HG02623 (cell line): ENCODE measurements around the gene SYNPR.

ENCODE experiments used
- ATAC-seq: cut with Tn5 transposase; IDR thresholded peaks from one replicate; pipeline ENCODE4 v1.9.1; 2021; ENCODE audit warnings: moderate library complexity; ENCODE audit not compliant: unreplicated experiment

Gene SYNPR

DNA sequence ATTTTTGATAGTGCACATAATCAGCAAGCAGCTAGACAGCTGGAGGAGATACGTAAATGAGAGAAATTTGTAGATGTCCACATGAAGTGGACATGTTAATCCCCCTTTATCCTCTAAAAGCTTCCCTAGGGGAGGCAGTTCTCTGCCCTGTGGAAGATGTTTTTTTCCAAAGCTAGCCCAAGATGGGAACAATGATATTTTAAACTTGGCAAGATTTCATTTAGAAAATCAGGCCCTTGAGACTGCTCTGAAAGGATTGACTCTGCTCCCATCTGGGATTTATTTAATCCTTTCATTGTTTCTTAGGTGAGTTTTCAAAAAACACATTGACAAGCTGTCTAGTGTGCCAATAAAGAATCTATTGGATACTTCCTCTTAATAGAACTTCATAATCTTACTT lies 92.0 kb downstream of the SYNPR start:
- no peak for ATAC-seq

DNA sequence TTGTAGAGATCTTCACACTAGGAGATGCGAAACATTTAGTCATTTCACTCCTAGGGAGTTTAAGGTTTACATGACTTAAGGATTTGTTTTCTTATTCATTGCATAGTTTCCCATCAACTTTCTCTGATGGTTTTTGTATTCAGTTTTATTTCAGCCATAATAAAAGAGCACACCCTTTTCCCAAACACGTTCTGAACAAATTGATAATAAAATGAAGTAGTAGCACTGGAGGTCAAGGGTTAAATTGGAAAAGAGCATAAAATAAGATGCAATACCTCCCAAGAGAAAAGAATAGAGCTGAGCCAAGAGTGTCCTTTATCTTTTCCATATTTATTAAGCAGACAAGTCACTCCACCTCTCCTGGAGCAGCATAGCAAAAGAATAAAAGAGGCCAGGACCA lies 104.9 kb downstream of the SYNPR start:
- no peak for ATAC-seq

DNA sequence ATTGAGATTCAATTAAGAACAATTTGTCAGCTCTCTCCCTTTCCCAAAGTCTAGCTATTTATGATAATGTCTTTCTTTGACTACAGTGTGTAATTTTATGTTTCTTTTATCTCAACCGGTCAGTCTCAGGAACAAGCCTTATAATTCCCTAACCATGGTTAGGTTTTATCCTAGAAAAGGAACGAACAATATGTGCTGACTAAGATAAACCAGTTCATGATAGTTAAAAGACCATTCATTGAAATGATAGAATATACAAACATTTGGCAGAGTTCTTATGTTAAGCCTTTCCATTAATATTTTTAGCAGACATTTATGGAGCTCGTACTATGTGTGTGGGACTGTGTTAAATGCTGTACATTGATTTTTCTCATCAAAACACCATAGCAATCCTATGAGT lies 106.3 kb downstream of the SYNPR start:
- ATAC-seq = no peak

DNA sequence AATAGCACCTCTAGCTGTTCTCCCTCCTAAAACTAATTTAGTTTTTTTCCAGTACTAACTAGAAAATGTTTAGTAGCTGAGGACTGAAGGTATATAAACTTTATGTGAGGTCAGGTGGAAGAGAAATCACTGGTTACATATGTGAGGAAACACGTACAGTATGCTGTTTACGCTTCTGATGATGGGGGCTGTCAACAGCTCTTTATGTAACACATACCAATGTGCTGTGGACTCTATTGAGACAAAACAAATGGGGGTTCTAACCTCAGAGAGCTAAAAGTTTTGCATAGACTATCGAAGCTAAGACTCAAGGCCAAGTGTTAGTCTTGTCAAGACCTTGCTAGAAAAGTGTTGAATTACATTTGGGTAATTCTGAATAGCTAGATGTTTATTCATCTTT lies 107.5 kb downstream of the SYNPR start:
- ATAC-seq = no peak

DNA sequence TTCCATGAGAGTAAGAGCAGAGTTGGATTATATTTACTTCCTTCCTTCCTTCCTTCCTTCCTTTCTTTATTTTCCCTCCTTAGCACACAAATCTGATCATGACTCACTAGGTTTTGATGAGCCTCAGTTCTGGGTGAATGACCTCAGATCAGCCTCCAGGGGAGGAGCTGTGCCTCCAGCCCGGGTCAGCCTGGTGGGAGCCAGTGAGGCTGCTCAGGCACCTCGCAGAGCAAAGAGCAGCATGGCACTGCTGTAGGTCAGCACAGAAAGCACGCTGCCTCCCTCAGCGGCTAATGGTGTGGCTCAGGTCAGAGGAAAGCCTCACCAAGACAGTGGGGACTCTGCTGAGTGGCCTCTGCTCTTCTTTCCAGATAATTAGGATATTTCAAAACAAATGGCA lies 108.5 kb downstream of the SYNPR start:
- ATAC-seq = no peak

DNA sequence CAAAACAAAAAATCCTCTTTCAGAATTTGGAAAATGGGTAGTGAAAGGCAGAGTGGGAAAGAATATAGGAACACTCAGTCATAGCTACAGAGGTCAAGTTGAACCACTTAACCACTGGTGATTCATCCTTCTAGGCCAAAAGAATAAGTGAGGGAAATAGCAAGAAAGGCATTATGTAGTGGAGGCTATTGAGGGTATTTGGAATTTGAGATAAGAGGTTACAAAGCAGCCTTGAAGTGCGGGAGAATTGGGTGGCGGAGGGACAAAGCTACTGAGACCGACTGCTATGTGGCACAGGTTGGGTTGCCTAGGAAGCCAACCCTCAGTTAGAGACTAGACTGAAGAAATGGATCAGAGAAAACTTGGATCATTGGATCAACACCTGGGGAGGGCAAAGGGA lies 109.5 kb downstream of the SYNPR start:
- ATAC-seq = no peak

DNA sequence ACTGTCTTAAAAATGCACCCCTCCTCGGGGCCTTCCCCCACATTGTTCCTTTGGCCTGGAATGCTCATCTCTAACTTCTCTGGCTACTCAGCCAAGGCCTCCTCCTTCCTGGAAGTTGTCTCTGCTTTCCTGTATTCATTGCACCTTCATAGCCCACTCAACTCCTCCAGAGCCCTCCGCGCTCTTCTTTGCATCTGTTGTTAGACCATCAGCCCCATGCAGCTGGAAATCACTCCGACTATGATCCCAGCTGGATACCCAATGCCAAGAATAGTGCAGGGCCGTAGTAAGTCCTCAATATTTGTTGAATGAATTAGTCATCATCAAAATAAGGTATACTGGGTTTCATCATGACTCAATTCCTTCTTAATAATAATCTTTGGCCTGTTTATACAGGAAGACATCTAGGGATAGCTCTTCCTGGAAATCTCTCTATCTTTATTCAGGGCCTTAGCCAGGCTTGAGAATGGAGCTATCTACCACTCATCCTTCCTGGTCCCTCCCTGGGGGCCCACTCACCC lies 112.7 kb downstream of the SYNPR start:
- ATAC-seq = no peak

DNA sequence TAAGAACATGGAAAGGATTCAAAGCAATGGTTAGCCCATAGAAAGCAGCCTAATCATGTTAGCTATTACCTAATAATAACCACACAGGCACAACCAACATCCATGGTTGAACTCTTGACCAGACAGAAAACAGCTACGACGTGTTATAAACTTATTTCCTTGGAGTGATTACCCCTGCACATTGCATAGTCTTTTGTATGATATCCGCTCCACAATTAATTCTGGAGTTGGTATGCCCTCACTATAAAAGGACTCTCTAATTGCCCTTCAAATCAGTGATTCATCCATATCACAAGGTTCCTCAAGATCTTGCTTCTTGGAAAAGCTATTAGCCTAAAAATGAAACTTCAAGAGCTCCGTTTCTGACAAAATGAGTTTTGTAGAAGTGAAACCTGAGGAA lies 117.9 kb downstream of the SYNPR start:
- no peak for ATAC-seq

DNA sequence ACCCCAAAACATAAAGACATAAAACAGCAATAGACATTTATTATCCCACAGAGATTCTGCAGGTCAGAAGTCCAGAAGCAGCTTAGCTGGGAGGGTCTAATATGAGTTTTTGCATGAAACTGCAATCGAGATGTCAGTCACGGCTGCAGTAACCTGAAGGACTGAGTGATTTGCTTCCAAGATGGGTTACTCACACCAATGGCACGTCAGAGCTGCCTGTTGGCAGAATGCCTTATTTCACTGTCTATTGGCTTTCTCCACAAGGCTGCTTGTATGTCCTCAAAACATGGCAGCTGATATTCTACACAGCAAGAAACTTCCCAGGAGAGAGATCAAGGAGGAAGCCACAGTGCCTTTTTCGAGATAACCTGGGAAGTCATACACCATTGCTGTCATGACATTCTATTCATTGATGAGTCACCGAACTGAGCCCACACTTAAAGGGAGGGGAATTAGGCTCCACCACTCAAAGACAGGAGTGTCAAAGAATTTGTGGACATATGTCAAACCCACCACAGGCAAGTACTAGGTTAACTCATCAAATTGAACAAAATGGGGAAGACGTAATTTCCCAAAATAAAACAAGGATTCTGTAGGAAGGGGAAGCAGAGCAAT lies 122.2 kb downstream of the SYNPR start:
- ATAC-seq = no peak

DNA sequence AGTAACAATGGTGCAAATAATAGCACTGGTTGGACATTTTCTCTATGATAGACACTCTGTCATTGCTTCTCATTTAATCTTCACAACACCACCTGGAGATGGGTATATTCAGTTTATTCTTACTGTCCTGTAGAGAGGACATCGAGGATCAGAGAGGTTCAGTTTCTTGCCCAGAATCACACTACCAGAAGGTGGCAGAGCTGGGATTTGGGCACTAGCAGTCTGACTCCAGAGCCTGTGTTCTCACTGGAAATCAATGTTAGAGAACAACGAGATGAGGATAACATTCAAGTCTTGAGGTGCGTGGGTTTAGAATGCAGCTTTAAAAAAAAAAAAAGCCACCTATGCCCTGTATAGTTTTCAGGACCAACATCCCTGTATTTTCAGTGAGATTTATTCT lies 127.8 kb downstream of the SYNPR start:
- no peak for ATAC-seq

DNA sequence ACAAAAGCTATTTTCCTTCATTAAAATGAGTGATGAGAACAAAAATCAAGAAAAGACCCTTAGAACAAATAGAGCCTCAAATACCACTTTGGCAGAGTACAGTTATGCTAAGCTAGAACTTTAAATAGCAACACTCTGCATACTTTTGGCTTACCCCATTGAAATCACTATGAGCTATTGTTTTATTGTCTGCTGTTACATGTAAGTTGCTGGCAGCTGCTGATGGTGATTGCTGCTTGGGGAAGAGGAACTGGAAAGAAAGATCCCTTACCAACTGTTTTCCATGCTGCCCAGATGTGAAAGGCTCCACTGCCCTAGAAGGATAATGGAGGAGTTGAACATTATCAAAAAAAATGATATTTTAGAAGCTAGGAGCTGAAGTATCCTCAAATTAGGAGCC lies 135.4 kb downstream of the SYNPR start:
- no peak for ATAC-seq

DNA sequence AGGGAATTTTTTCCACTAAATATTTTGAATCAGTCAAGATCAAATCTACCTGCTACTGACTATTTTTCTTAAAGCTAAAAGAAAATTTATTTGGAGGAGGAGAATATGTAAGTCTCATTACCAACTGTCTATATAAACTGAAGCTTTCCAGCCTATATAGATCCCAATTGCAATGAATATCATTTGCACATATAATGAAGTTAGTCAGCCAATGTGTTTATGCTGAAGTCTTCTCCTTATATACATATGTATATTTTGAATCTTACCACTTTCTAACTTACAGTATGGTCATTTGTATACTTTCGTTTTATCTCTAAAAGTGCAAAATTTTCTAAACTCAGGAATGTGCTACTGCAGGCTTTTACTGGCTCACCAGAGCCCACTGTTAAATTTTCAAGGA lies 136.5 kb downstream of the SYNPR start:
- ATAC-seq = no peak

DNA sequence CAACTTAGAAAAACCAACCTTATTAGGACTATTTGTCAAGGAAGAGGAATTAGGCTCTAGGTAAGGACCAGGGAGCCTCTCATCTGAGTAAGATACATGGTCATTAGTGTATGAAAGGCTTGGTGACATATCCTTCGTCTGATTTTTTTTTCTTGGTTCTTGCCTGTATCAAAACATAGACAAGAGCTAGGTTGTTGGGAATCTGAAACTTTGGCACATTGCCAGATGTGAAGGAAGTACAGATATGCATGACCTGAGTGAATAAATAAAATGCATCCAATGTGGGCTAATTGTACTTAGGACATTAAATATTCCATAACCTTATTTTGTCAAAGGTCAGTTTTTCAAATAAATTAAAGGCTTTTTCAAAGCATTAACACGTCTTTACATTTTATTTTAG lies 151.8 kb downstream of the SYNPR start:
- ATAC-seq = no peak

DNA sequence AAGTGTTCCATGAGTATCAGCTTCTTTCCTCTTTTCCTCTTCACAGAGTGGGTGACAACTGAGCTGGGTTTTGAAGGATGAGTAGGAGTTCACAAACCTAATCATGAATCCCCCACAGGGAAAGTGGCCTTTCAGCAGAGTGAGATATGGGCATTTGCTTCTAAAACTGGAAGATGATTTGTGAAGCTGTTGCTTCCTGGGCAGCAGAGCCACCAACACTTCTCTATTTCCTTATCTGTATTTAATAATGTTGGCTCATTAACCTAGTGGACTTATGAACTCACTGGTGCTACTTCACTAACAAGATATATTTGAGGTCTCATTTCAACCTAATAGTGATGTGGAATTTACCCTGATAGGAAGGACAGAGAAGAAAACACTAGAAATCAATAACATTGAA lies 152.8 kb downstream of the SYNPR start:
- ATAC-seq = no peak

DNA sequence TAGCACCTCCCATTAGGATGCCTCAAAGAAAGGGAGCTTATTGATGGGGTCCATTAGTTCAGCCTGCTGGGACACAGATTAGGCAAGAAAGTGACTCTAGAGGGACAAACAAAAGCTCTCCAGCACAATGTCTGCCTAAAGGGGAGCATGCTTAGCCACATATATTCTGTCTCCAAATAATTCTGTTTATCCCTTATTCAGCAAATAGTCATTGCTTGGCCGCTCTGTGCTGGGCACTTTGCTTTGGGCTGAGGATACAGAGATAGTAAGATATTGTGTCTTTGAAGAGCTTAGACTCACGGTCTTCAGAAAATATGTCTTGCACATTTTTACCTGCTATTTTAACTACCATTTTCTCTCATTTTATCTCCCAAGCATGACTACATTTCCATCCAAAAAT lies 159.8 kb downstream of the SYNPR start:
- no peak for ATAC-seq

DNA sequence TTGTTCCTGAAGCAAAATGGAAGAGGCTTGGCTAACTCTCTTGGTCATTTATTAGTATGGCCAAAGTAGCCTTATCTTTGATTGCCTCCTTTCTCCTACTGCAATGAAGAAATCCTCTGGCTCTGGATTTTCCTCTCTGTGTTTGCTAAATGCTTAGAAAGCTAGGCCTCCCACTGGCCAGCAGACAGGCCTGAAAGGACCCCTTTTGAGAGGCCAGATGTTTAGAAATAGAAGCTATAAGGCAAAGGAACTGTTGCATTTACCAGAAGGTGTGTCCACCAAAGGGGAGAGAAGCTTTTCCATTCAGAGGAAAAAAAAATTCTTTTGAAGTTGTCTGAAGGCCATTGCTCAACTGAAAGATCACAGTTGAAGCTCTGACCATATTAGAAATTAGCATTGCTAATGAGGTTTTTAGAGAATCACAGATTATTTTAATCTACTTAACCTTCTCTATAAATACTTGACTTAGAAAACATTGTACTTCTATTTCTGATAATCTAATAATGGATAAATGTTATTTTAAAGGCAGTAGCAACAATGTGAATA lies 160.8 kb downstream of the SYNPR start:
- ATAC-seq = no peak

DNA sequence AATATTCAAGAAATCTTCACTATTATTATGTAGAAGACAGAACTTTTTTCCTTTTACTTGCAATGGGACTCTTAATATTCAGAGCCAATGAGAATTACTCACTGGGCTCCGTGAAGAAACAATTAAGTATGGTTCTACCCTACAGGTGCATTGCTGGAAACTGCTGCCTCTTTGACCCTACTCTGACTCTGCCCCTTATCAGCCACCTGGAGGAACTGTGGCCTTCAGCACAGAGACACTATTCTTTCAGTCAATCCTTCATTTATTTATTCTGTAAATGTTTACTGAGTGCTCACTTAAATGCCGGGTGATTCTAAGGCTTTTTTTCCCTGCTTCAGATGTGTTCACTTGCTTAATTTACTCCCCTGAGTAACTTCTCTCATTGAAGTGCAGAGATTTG lies 163.2 kb downstream of the SYNPR start:
- ATAC-seq = no peak

DNA sequence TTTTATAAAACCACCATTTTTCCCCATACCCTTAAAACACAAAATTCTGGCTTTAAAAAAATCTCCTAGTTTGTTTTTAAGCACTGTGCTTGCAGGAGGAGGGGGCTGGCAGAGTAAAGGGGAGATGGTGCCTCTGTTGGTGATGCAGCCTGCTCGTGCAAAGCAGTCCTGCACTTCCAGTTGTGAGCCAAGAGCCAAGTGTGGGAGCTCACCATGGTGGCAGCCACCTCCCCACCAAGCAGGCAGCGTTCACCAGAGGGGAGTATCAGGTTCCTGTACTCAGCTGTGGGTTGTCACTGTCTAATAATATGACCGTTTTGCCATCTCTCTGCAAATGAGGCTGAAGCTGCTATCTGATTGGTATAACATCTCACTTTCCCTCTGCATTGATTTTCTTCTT lies 164.8 kb downstream of the SYNPR start:
- no peak for ATAC-seq

DNA sequence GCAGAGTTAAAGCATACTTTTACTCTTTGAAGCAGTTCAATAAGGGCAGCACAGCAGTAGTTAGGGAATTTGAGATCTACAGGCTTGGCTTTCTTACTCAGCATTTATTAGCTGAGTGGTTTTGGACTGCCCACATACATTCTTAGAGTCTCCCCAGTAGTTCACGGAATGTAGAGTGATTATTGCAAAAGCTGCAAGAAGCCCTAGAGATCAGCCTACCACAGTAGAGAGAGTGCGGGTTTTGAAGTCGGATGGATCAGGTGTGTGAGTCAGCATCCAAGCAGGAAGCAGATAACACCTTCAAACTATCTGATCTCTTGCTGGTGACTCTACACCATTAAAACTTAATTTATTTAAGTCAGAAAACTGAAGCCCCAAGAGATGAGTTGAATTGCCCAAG lies 171.9 kb downstream of the SYNPR start:
- ATAC-seq = no peak

DNA sequence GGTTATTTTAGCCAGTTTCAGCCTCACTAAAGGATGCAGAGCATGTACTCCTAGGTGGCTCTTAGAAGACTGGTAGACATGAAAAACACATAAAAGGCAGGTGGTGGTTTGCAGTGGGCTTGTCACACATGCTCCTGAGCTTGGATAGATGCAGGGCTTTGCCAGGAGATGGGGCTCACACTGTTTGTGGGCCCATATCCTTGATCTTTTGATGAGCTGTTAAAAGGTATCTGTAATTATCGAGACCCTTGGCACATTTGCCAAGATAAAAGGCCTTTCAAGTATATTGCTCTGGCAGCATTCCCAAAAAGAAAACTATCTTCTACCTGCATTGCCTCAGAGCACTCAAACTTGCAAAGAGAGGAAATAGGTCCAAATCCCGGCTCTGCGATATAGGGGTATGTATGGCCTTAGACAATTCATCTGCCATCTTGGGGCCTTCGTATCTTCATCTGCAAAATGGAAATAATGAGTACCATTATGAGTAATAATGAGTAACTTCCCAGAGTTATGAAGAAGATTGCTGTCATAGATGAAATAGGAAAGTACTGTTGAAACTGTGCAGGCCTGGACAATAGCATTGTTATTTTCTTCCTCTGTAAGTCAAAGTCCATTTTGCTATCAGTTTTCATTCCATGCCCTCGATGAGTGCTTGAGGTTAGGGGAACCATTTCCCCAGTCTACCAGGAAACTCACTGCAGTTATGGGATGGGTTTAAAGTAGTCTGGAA lies 172.7 kb downstream of the SYNPR start:
- ATAC-seq = no peak

DNA sequence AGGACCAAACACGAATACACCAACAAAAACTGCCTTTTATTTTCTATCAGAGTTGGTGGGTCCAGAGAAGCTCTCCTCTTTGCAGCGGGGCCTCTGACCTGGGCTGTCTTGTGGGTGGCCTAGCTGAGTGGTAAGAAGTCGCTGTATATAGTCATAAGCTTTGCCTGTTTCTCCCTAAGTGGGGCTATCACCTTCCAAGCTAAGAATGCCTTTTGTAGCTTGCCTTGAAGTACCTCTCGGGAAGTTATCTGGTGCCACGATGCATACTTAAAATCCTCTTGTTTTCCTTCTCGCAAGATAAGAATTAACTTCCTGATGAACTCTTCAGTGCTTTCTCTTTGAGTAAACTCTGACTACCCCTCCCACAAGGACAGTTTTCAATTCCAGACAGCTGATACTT lies 178.8 kb downstream of the SYNPR start:
- ATAC-seq = no peak

DNA sequence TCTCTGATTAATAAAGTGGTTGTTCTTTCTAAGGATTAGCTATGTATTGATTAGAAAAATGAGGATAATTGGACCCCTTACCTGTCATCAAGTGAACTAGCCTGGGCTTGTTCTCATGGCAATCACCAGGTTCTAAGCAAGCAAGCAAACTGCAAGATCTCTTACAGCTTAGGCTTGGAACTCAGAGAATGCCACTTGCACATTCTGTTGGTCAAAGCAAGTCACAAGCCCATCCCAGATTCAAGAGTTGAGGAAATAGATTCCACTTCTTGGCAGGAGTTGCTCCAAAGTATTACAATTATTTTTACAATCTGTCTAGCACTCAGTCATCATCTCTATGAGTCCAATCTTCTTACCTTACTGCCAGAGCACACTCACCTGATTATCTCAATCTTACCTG lies 180.3 kb downstream of the SYNPR start:
- ATAC-seq = no peak

DNA sequence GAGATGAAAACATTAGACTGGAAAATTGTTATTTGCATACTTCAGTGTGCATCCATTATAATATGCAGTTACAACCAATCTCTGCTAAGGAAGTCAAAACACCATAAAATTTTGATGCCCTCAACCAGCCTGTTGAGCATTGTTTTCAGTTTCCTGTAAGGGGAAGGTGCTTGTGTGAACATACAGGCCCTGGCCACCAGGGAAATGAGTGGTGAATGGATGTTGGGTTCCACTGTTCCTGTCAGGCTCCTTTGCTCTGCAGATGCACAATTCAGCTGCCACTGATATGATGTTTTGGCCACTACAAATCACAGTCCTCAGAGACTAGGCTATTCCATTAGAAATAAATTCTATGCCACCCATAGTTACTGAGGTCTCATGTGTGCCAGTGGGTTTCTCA lies 184.6 kb downstream of the SYNPR start:
- no peak for ATAC-seq
